Stimulated activated CD8-positive, alpha-beta memory T cell treated with anti-CD3 and anti-CD28 coated beads, Interleukin-7, amount 100 ng/mL, for 24 hours (primary cell): ENCODE results near the gene CFAP57.

Experiments used
- DNase-seq: peaks from one replicate; pipeline ENCODE4 v3.0.0-alpha.2; 2020; ENCODE audit warnings: low read depth

The CFAP57 gene

DNA sequence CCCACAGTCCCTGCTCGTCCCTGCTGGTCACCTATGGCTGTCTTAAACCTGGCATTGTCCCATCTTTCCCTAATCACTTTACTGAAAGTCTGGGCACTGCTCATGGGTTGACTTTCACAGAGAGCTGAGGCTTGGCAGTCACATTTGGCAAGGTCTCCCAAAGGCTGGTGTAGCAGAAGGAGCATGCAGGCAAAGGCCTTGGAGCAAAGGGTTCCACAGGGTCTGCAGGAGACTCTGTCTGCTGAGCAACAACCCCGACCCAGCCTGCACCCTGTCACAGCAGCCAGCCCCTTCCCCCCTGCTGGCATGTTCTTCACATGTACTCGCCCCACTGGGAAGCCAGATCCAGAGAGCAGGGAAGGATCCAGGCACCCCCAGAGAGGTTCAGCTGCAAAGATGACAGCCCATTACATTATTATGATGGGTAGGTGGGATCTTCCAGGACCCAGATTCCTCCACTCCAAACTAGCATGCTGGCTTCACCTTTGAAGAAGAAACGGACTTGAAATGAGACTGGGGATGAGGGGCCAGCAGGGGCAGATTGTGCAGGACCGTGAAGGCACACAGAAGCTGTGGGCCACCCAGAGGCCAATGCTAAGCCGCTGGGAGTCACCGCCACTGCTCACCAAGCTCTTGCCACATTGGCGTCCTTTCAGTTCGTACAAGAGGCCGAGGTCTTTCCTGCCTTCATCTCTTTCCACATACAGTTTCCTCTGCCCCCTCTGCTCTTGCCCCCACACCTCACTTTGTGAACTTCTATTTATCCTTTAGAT, 83.5 kb downstream of the CFAP57 start:
- no peak for DNase-seq

DNA sequence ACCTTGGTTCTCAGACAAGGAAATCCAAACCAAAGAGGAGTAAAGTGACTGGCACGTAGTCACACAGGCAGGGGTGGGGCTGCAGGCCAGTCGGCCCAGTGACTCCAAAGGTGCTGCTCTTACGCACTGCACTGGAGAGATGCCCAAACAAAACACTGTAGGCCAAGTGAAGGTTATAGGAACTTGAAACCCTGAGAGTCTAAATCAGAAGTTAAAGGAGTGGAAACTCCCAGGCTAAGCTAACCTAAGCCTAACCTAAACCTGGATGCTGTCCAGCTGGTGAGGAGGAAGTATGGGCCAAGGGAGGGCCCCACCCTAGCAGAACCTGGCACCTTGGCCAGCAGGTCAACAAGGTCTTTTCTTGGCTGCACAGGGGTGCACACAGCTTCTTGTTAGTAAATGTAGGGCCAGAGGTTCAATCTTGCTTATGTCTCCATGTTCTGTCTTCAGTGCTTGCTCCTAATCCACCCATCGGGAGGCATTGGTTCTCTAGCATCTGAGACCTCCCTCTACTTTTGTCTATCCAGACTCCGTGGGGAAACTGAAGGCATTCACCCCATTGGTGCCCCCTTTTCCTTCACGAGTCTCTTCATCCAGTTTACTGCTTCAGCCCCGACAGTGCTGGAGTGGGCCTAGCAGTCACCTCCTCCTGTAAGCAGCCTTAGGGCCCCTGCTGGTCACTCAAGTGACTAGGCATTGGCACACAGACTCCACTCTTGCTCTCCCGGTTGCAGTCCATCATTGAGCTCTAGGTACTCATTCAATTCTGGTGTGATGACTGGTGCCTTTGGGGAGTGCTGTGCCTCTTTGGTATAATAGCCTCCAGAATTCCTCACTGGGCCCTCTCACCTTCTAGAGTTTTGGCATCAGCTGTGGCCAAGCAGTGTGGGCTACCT, 84.8 kb downstream of the CFAP57 start:
- no peak for DNase-seq

DNA sequence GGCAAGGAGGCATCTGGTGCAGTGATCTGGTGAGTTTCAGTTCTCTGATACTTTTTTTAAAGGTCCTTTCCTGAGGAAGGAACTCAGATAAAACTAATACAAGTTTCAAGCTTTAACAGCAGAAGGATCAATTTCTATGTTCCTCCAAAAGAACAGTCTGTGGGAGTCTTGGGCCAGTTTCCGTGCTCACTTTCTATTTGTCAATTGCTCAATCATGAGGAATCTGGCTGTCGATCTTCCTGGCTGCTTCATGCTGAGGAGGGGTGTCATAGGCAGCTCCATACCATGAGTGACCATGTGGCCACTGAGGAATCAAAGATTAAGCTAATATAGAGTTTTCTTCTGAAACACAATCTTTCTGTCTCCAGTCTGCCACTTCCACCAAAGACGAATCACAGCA, 86.2 kb downstream of the CFAP57 start:
- no peak for DNase-seq

DNA sequence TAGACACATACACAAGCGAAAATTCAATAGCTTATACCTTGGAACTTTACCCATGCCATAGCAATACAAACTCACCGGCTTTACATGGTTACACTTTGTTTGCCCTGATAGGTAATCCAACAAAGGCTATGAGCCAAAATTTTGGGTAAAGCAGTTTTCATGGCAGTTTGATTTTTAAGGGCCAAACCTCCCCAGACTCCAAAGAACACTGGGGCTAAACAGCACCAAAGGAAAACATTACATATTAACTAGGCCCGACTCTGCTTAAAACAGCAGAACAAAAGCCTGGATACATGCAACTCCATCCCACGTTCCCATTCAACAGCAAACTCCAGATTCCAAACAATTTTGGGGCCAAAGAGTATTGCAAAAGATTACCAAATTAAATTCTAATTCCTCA, 93.3 kb downstream of the CFAP57 start:
- DNase-seq = no peak

DNA sequence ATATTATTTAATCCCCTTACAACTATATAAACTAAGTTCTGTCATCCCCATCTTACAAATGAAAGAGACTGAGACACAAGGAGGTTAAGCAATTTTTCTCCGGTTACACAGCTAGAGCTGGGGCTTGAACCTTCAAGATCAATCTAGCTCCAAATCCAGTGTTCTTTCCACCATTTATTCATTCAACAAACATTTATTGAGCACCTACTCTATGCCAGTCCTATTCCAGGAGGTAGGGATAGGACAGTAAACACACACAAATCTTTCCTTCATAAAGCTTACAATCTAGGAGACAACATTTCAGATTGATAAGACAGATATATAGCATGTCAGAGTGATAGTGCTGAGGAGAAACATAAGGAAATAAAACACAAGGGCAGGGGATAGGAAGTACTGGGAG, 94.8 kb downstream of the CFAP57 start:
- no peak for DNase-seq

DNA sequence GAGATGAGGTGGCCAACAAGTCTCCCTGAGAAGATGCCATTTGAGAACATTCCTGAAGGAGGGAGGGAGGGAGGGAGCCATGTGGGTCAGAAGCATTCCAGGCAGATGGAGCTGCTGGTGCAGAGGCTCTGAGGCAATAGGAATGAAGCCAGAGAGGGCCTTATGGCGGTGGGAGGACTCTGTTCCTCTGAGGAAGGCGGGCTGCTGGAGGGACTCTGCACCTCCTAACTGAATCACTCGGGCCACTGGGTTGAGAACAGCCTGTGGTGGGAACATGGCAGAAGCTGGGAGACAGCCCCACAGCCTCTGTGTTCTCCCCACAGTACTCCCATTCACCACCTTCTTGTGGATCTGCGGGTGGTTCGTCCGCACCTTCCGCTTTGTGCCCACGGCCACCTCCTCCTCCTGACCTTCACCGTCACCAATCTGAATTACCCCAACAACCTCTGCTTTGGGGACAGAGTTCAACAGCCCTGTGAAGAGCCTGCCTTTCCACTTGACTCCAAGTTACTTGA, 95.2 kb downstream of the CFAP57 start:
- DNase-seq = no peak

DNA sequence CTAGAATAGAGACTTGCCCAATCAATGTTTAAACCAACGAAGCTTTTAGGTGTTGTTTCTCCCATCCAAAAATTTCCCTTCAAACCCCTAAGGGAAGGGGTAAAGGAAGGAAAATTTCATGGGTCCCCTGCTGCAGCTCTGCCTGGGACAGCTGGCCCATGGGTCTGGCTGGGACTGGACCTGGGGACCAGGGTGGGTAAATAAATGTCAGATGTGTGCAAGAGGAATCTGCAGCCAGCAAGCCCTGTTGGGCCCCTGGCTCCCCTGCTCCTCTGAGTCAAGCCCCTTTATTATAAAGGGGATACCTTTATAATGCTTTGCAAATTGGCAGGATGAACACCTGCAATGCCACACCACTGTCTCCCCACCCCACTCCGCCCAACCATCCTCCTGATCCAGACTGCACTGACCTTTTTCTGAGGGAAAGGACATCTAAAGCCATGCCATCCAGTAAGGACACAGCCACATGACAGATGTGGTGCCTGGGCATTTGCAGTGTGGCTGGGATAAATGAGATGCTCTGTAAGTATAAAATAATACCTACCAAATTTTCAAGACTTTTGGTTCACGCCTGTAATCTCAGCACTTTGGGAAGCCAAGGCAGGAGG, 95.8 kb downstream of the CFAP57 start:
- DNase-seq = no peak

DNA sequence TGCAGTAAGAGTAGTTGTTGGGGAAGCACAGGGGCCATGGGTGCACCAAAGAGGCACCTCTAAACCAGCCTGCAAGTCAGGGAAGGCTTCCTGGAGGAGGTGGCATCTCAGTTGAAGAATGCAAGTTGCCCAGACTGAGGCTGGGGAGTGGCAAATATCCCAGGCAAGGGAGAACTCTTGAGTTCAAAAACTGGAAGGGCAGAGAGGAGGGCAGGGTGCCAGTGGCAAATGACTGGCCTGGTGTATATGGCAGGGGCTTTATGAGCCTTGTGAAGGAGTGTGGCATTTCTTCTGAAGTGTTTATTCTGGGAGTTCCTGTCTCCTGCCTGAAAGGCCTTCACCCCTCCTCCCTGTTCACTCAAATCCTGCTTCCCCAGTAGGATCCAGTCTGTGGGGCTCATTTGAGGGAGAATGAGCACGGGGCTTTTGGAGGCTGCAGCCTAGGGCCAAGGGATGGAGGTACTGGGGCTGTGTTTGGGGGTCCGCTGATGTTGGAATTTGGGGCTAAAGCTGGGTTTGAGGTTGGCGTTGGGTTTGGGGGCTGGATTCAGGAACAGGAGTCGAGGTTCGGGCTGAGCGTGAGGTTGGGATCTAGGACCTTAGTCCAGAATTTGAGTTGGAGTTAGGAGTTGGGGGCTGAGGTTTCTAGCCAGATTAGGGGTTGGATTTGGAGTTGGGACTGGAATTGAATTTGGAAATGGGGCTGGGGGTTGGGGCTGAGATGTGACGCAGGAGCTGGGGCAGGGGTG, 97.7 kb downstream of the CFAP57 start, which contains the start of gene TMEM125:
TMEM125 (plus strand) TSS at position 357 of the 749 bp plus-strand sequence. CDS start 2,740 bp downstream, outside the sequence.
- DNase-seq = no peak

DNA sequence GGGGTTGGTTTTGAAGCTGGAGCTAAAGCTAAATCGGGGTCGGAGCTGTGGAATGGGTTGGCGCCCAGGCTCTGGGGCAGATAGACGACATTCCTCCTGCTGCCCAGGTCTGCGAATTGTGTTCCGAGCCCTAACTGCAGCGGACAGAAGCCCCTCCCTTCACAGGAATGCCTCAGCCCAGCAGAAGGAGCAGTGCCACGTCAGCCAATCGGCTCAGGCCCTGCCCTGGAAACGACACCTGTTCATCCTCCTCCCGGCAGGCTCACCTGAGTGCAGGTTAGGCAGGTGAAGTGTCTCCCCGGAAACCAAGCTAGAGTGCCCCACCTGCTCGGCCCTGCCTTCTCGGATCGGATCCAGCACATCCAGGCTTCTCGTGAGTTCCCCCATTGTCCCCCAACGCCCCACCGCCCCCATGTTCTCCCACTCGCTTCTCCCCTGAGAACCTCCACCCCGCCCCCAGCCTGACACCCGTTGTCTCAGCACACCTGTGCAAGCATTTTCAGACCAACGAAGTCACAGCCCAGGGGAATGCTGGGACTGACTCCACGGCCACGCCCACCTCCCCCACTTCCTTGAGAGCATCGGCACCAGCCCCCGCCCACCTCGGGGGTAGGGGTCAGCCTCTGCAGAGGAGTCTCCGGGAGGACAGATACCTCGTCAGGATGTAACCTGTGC, 98.4 kb downstream of the CFAP57 start:
- DNase-seq = no peak

DNA sequence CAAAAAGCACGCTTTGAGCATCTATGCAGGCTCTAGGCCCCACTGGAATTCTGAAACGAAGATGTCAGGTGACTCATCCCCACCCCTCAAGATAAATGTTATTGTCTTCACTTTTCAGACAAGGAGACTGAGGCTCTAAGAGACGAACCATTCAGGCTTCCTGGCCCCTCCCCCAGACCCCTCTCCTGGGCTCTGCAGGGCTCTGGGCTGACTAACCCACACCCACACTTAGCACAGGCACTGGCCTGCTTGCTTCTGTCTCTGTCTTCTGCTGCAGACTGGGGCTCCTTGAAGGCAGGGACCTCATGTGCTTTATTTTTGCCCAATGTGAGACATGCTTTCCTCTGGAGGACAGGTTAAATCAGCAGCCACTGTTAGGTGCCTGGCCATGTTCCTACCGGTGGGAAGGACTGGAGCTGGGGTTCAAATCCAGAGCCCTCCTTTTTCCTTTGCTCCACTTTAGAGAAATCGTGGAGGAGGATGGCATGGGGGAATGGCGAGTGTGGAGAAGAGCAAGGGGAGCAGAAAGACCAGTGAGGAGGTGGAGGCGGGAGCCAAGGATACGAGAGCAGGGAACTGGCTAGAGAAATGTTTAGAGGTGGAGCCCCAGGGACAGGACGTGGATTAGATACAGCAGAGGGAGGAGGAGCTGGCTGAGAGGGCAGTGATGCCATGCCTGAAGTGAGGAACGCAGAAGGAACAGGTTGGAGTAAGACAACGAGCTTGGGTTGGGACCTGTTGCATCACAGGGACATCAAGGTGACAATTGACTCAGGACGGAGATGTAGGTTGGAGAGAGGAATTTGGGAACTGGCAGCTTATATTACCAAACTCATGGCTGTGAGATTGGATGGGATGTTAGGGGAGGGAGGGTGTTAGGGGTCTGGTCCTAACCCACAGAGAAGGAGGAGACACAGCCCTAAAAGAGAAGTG, 99.3 kb downstream of the CFAP57 start:
- DNase-seq = no peak

DNA sequence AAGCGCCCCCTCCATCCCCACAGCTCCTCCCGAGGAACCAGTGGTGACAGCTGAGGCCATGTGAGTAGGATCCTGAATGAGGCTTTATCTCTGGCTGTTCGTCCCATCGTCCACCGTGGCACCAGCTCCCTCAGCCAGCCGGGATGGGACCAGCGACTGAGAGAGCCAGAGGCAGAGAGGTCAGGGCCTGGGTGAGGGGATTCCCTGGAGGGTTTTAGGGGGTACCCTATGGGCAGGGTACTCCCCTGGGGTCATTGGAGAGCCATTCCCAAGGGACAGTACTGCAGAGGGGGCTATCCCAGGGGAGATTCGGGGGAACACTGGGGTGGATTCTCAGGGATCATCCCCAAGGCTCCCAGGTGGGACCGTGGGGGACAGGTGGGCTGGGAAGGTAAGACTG, 100.0 kb downstream of the CFAP57 start:
- no peak for DNase-seq

DNA sequence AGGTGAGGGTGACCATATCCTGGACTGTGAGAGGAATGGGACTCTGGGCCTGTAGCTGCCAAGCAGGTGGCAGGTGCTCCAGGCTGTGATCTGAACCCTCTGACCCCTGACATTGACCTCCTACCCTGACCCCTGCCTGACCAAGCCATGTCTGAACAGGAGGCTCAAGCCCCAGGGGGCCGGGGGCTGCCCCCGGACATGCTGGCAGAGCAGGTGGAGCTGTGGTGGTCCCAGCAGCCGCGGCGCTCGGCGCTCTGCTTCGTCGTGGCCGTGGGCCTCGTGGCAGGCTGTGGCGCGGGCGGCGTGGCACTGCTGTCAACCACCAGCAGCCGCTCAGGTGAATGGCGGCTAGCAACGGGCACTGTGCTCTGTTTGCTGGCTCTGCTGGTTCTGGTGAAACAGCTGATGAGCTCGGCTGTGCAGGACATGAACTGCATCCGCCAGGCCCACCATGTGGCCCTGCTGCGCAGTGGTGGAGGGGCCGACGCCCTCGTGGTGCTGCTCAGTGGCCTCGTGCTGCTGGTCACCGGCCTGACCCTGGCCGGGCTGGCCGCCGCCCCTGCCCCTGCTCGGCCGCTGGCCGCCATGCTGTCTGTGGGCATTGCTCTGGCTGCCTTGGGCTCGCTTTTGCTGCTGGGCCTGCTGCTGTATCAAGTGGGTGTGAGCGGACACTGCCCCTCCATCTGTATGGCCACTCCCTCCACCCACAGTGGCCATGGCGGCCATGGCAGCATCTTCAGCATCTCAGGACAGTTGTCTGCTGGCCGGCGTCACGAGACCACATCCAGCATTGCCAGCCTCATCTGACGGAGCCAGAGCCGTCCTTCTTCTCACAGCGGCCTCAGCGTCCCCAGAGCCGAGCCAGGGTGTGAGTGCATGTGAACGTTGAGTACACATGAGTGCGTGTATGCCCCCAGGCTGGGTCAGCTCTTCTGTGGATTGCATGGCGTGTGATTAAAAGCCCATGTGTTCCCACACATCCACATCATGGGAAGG, 100.7 kb downstream of the CFAP57 start:
- no peak for DNase-seq

DNA sequence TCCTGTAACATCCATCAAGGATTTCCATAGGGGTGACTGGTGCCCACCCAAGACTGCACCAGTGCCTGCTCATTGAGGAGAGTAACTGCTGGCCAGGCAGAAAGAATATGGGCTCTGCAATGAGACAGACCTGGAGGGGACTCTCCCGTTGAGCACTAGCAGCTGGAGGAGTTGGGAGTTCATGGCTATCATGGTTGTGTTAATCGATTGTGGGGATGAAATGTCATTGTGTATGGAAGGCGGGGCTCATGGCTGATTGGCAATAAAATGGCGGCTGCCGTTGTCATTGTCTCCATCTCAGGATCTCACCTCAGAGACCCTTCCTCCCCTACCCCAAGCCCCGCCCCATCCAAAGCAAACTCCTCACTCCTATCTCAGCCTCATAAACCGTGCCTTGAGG, 101.6 kb downstream of the CFAP57 start:
- no peak for DNase-seq

DNA sequence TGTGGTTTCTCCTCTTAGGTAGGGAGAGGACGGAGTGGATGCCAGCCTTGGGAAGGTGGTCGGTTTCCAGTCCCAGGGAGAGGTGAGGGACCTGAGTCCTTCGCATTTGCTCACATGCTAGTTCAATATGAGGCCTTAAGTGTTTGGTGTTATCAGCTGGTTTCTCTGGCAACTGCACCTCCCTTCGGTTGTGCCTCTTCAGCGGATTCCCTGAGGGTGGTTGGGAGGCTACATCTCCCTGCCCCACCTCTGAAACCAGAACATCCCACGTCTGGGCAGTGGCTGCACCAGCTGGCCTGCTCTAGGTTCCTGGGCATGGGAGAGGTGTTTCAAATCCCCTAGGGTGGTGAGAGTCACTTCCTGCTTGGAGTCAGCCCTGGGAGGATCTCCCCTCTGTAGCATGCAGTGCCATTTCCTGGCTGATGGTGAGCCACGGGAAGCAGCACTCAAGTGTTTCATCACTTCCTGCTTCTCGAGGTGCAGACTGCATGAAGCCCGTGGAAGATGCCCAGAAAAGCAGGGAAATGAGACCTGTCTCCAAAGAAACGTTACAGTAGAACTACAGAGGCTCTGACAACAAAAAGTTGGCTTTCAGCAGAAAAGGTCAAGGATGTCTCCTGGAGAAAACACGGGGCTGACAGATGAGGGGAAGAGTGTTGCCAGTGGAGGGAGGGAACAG, 102.1 kb downstream of the CFAP57 start:
- no peak for DNase-seq

DNA sequence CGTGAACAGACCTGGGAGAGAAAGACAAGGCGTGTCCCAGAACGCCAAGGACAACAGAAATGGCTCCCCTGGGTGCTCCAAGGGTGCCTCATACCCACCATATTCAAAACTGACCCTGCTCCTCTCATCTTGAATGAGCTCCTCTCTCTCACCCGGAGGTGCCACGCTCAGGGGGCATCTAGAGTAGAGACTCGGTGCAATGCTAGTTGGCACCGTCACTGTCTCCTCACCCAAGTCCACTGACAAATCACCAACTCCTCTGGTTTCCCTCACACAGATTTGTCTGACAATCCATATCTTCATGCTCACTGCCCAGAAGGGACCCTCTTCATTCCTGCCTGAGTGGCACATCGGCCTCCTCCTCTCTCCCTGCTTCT, 102.7 kb downstream of the CFAP57 start:
- no peak for DNase-seq

DNA sequence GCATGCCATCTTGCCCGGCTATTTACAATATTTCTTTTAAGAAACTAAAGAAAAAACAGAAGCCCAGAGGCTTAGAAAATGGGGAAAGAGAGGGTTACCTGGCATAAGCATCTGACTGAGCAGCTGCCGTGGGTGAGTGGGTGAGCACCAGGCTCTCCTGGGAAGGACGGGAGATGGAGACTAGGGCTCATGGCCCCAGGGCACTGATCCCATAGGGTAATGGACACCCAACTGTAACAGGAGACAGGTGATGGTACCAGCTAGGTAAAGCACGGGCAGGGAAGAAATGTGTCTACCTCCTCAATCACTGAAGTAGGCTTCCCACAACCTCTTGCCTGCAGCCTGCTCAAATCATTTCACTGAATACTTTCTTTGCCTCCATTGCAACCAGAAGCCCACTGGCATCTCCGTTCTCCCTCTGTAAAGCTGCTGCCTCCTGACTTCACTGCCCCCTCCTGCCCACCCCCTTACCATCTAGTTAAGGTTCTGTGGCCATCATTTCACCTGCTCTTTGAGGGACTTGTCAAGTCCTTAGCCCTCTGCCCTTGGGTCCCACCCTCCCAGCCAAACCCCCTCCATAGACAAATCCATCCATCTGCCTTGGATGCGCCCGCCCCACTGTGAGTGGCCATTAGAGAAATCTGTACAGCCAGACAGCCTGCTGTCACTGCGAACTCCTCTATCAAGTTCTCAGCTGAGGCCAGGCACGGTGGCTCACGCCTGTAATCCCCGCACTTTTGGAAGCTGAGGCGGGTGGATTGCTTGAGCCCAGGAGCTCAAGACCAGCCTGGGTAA, 103.9 kb downstream of the CFAP57 start:
- no peak for DNase-seq

DNA sequence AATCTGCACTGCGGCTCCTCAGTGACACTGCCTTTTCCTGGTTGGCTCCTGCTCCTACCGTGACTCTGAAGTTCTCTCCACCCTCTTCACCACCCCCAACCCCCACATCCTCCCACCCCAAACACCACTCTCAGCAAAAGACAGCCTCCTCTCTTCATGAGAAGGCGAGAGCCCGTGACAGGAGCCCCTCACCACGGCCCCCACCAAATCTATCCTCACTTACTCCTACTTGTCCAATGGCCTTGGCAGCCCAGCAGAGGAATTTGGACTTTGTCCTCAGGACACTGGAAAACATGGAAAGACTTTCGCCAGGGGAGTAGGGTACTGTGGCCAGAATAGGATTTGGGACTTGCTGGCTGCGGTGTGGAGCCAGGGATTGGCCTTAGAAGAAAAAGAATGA, 104.5 kb downstream of the CFAP57 start:
- DNase-seq = no peak
